HEK293T (cell line): ENCODE data around the gene NRIP1.

Experiments
- CTCF ChIA-PET: fragments of 350-600 bp; formaldehyde crosslinking; extraction: SDS; loops from one replicate; lab custom pipeline; 2021; ENCODE audit warnings: antibody characterized with exemption, inconsistent platforms; lab: Yijun Ruan, JAX
- POLR2A ChIA-PET: fragments of 350-600 bp; formaldehyde crosslinking; extraction: SDS; loops from one replicate; lab custom pipeline; 2020; ENCODE audit warnings: antibody characterized with exemption, inconsistent platforms; lab: Yijun Ruan, JAX
- DNase-seq: peaks from one replicate; pipeline ENCODE4 v3.0.0; 2012; ENCODE audit warnings: mixed read lengths; ENCODE audit errors: extremely low spot score
- ARNT ChIP-seq: fragments of 450-650 bp; IDR thresholded peaks from 2 replicates; pipeline ENCODE4 v1.6.1; 2017; ENCODE audit warnings: mild to moderate bottlenecking
- BHLHE40 ChIP-seq: fragments of 450-650 bp; IDR thresholded peaks from 2 replicates; pipeline ENCODE4 v1.6.1; 2016; ENCODE audit warnings: mild to moderate bottlenecking, moderate library complexity, borderline replicate concordance
- CTBP1 ChIP-seq: fragments of 450-650 bp; IDR thresholded peaks from 2 replicates; pipeline ENCODE4 v1.6.1; 2016; ENCODE audit warnings: borderline replicate concordance
- ELF4 ChIP-seq: fragments of 450-650 bp; IDR thresholded peaks from 2 replicates; pipeline ENCODE4 v1.6.1; 2017; ENCODE audit warnings: antibody characterized with exemption
- FOXA1 ChIP-seq: fragments of 450-650 bp; IDR thresholded peaks from 2 replicates; pipeline ENCODE4 v1.6.1; 2016; ENCODE audit warnings: mild to moderate bottlenecking
- FOXK2 ChIP-seq: fragments of 450-650 bp; IDR thresholded peaks from 2 replicates; pipeline ENCODE4 v1.6.1; 2016; ENCODE audit warnings: mild to moderate bottlenecking
- FOXM1 ChIP-seq: fragments of 450-650 bp; IDR thresholded peaks from 2 replicates; pipeline ENCODE4 v1.6.1; 2017; ENCODE audit warnings: mild to moderate bottlenecking, borderline replicate concordance
- HDGF ChIP-seq: fragments of 450-650 bp; IDR thresholded peaks from 2 replicates; pipeline ENCODE4 v1.6.1; 2017; ENCODE audit warnings: antibody characterized with exemption, borderline replicate concordance
- L3MBTL2 ChIP-seq: fragments of 450-650 bp; conservative IDR thresholded peaks from 2 replicates; pipeline ENCODE4 v1.6.1; 2016; ENCODE audit warnings: mild to moderate bottlenecking
- LEF1 ChIP-seq: fragments of 450-650 bp; IDR thresholded peaks from 2 replicates; pipeline ENCODE4 v1.6.1; 2017; ENCODE audit warnings: mild to moderate bottlenecking, borderline replicate concordance
- NFRKB ChIP-seq: fragments of 450-650 bp; IDR thresholded peaks from 2 replicates; pipeline ENCODE4 v1.6.1; 2016; ENCODE audit warnings: mild to moderate bottlenecking, moderate library complexity
- PKNOX1 ChIP-seq: fragments of 450-650 bp; IDR thresholded peaks from 2 replicates; pipeline ENCODE4 v1.6.1; 2016
- SP1 ChIP-seq: fragments of 450-650 bp; IDR thresholded peaks from 2 replicates; pipeline ENCODE4 v1.6.1; 2017
- SUZ12 ChIP-seq: fragments of 450-650 bp; IDR thresholded peaks from 2 replicates; pipeline ENCODE4 v1.6.1; 2016; ENCODE audit warnings: mild to moderate bottlenecking
- TARDBP ChIP-seq: fragments of 450-650 bp; IDR thresholded peaks from 2 replicates; pipeline ENCODE4 v1.6.1; 2016
- ZNF384 ChIP-seq: fragments of 450-650 bp; IDR thresholded peaks from 2 replicates; pipeline ENCODE4 v1.6.1; 2016

NRIP1 gene

GRCh38 chr21:15063081-15063813 lies 1.6 kb downstream of the NRIP1 start:
- no peak for TF ChIP-seq SP1
- TF ChIP-seq CTBP1: no peak
- DNase-seq: no peak
- ChIA-PET POLR2A (interaction anchor here (1.4 kb wide), 1 partner anchor 65 kb away, joined by 3 read pairs; no protein-coding TSS in a partner anchor), CTCF (no interaction called here)

GRCh38 chr21:15062606-15062965 lies 2.2 kb downstream of the NRIP1 start:
- TF ChIP-seq FOXA1 (no peak), SUZ12 (no peak), TARDBP (no peak), SP1 (no peak), CTBP1 (no peak), NFRKB (no peak), PKNOX1 (no peak), L3MBTL2 (no peak), BHLHE40 (no peak), ELF4 (no peak), LEF1 (no peak)
- DNase-seq: no peak
- POLR2A ChIA-PET: no interaction called here
- CTCF ChIA-PET: no interaction called here

- DNase-seq: no peak
- ChIA-PET POLR2A (interaction anchor here (1.1 kb wide), 1 partner anchor 48 kb away, joined by 3 read pairs; no protein-coding TSS in a partner anchor), CTCF (no interaction called here)
- TF ChIP-seq ARNT: no peak
- no peak for TF ChIP-seq FOXM1
- no peak for TF ChIP-seq CTBP1
- TF ChIP-seq FOXA1: no peak
- no peak for TF ChIP-seq PKNOX1
- no peak for TF ChIP-seq FOXK2
- TF ChIP-seq NFRKB: no peak
- no peak for TF ChIP-seq SP1
- TF ChIP-seq HDGF: no peak
- no peak for TF ChIP-seq SUZ12
- TF ChIP-seq LEF1: no peak
- no peak for TF ChIP-seq TARDBP
- TF ChIP-seq BHLHE40: no peak
- no peak for TF ChIP-seq ELF4
- no peak for TF ChIP-seq L3MBTL2
- no peak for TF ChIP-seq ZNF384
Measured at GRCh38 chr21:15061747-15062605, 2.8 kb downstream of the NRIP1 start.

GRCh38 chr21:15061279-15061678 lies 3.5 kb downstream of the NRIP1 start:
- ChIA-PET CTCF (no interaction called here), POLR2A (interaction anchor here (1.1 kb wide), 1 partner anchor 48 kb away, joined by 3 read pairs; no protein-coding TSS in a partner anchor)
- no peak for TF ChIP-seq CTBP1
- TF ChIP-seq PKNOX1: peak; percentile 54
- TF ChIP-seq BHLHE40: no peak
- no peak for DNase-seq

GRCh38 chr21:15060543-15061175 lies 4.1 kb downstream of the NRIP1 start:
- CTCF ChIA-PET: no interaction called here
- POLR2A ChIA-PET: no interaction called here
- DNase-seq: no peak
- no peak for TF ChIP-seq SUZ12
- TF ChIP-seq L3MBTL2: no peak
- TF ChIP-seq SP1: no peak
- TF ChIP-seq BHLHE40: no peak
- TF ChIP-seq LEF1: no peak
- TF ChIP-seq FOXM1: no peak
- no peak for TF ChIP-seq ELF4
- TF ChIP-seq ZNF384: no peak
- no peak for TF ChIP-seq HDGF
- no peak for TF ChIP-seq FOXA1
- TF ChIP-seq NFRKB: no peak
- TF ChIP-seq FOXK2: no peak
- TF ChIP-seq ARNT: no peak
- no peak for TF ChIP-seq TARDBP

GRCh38 chr21:15059397-15059796 lies 5.4 kb downstream of the NRIP1 start:
- no peak for TF ChIP-seq PKNOX1
- TF ChIP-seq FOXA1: no peak
- no peak for TF ChIP-seq NFRKB
- no peak for TF ChIP-seq CTBP1
- no peak for TF ChIP-seq SUZ12
- no peak for TF ChIP-seq SP1
- no peak for TF ChIP-seq LEF1
- no peak for TF ChIP-seq HDGF
- no peak for TF ChIP-seq ZNF384
- TF ChIP-seq ARNT: no peak
- TF ChIP-seq L3MBTL2: no peak
- no peak for TF ChIP-seq FOXM1
- no peak for DNase-seq
- ChIA-PET CTCF (interaction anchor here (1.5 kb wide), 1 partner anchor 424 kb away, joined by 7 read pairs; no protein-coding TSS in a partner anchor), POLR2A (no interaction called here)
